ENCODE measurements around the gene EXOC6B.

- no peak for TF ChIP-seq EZH2 (IDR thresholded peaks at IDR 0.05; ENCODE audit: low read depth)
- TF ChIP-seq CTCF (conservative IDR thresholded peaks at IDR 0.05): no peak
Measured at GRCh38 chr2:72145658-72146329, 680.0 kb downstream of the EXOC6B start.
